Right atrium auricular region (tissue), 2 donors: ENCODE data around the gene PLEKHA8. TPM values are rescaled to one million over a fixed set of nuclear protein-coding genes. Genes with fewer than 3 reads are reported as not detected.

Experiments
- DNase-seq: peaks from one replicate; pipeline ENCODE4 v3.0.0-alpha.2; 2019; ENCODE audit warnings: low spot score
- H3K27ac ChIP-seq, 2 donors: fragments of 200-600 bp; sonication (generic); 1 replicate in 1 of 2; 2 replicates in 1 of 2; pipeline ENCODE4 v1.5.1; 2016 to 2019
- H3K27me3 ChIP-seq, 2 donors: fragments of 200-600 bp; sonication (generic); one replicate each; pipeline versions ENCODE4 v1.5.1 to v1.6.0; 2017 to 2019
- H3K36me3 ChIP-seq: fragments of 200-600 bp; sonication (generic); one replicate; pipeline ENCODE4 v1.5.1; 2016
- H3K4me1 ChIP-seq, 2 donors: fragments of 200-600 bp; sonication (generic); one replicate each; pipeline versions ENCODE4 v1.5.1 to v1.6.0; 2017 to 2019
- H3K4me3 ChIP-seq, 2 donors: fragments of 200-600 bp; sonication (generic); 1 replicate in 1 of 2; 2 replicates in 1 of 2; pipeline ENCODE4 v1.5.1; 2017 to 2019; ENCODE audit warnings: mild to moderate bottlenecking in 1 of 2, moderate library complexity in 1 of 2
- H3K9me3 ChIP-seq, 2 donors: fragments of 200-600 bp; sonication (generic); one replicate each; pipeline ENCODE4 v1.5.1; 2019
- total RNA-seq, 2 donors: library from RNA; depleted of rRNA; stranded (reverse); fragments of >200 nt; gene quantifications; one replicate each; pipeline ENCODE4 v1.1.0, GENCODE V29; 2016
- TF ChIP-seq, protein P1 (sequence below), 2 donors: fragments of 200-600 bp; sonication (generic); IDR thresholded peaks; one replicate each; pipeline ENCODE4 v1.5.1; 2019; ENCODE audit warnings: antibody characterized with exemption in 2 of 2

PLEKHA8 gene
- total RNA-seq, 2 donors from 2014 or later = 2.0 to 3.3 TPM

DNA sequence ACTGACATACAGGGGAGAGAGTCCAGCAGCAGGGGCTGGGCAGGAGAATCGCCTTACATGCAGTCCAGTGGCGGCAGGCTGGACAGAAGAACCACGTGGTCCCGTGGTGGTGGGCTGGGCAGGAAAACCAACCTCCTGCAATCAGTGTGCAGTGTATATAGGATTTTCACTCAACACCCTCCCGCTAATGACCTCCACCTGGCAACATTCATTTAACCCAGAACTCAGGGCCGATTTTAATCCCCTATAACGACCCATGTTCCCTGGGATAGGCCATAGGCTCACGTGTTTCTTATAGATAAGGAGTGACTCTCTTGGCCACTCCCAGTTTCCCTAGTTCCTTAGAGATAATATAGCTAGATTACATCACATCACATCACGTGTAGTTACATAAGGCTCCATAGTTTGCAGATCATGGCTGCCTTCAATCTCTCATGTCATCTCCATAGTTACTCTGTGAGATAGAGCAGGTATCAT lies 125.9 kb downstream of the PLEKHA8 start:
- peaks cover 7% of the 10 kb centered on the region for H3K36me3 ChIP-seq
- H3K4me1 ChIP-seq = no peaks in the 10 kb centered on the region
- no peak for DNase-seq
- no peak overlapping the region for H3K4me3 ChIP-seq
- TF ChIP-seq, protein P1, sequence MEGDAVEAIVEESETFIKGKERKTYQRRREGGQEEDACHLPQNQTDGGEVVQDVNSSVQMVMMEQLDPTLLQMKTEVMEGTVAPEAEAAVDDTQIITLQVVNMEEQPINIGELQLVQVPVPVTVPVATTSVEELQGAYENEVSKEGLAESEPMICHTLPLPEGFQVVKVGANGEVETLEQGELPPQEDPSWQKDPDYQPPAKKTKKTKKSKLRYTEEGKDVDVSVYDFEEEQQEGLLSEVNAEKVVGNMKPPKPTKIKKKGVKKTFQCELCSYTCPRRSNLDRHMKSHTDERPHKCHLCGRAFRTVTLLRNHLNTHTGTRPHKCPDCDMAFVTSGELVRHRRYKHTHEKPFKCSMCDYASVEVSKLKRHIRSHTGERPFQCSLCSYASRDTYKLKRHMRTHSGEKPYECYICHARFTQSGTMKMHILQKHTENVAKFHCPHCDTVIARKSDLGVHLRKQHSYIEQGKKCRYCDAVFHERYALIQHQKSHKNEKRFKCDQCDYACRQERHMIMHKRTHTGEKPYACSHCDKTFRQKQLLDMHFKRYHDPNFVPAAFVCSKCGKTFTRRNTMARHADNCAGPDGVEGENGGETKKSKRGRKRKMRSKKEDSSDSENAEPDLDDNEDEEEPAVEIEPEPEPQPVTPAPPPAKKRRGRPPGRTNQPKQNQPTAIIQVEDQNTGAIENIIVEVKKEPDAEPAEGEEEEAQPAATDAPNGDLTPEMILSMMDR (IDR thresholded peaks at IDR 0.05) = no peak
- no peak overlapping the region for H3K27ac ChIP-seq
- no peaks in the 10 kb centered on the region for H3K9me3 ChIP-seq
- no peaks in the 10 kb centered on the region for H3K27me3 ChIP-seq

DNA sequence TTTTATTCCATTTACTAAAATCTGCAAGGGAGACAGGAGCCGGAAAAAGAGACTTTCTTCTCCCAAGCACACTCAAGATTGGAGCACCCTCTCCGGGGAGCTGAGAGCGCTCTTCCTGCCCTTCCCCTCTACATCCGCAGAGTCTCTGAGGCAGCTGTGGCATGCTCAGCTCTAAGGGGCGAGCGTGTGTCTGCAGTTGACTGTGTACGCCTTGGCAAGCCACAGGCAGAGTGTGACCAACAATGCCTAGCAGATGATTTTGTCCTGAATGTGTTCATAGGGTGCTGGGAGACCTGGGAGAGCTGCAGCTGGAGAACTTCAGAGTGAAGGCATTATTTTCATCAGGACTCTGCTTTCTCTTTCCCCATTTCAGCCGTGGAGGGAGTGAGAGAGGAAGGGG lies 127.3 kb downstream of the PLEKHA8 start:
- Histone ChIP-seq H3K27ac (no peak overlapping the region), H3K36me3 (peaks cover 7% of the 10 kb centered on the region)
- TF ChIP-seq, protein P1 (IDR thresholded peaks at IDR 0.05) = no peak

DNA sequence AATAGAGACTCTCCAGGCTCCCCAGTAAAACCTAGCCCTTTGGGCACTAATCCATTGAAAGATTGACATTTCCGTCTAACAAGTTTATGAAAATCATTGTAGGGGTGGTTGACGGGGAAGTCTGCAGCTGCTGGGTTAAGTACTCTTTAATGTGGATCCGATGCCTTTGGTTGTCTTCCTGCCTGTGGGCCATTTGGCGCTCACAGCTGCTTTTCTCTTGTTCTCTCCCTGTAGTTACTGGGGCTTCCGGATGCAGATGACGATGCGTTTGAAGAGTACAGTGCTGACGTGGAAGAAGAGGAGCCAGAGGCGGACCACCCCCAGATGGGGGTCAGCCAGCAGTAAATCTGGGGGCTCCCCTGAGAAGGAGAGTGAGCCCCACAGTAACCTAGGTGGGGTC lies 129.0 kb downstream of the PLEKHA8 start:
- H3K36me3 ChIP-seq = no peaks in the 10 kb centered on the region
- TF ChIP-seq, protein P1 (IDR thresholded peaks at IDR 0.05) = no peak
- DNase-seq = no peak
- H3K4me3 ChIP-seq = no peak overlapping the region
- H3K4me1 ChIP-seq = peaks cover 0 to 6% of the 10 kb centered on the region in 2 donors
- H3K27me3 ChIP-seq = no peaks in the 10 kb centered on the region
- no peaks in the 10 kb centered on the region for H3K9me3 ChIP-seq
- H3K27ac ChIP-seq = no peak overlapping the region

More for the DNA sequence above, 127.3 kb downstream of the PLEKHA8 start:
- no peak overlapping the region for H3K4me3 ChIP-seq
- no peak for DNase-seq
- no peaks in the 10 kb centered on the region for H3K27me3 ChIP-seq
- peaks cover 0 to 6% of the 10 kb centered on the region in 2 donors for H3K4me1 ChIP-seq
- H3K9me3 ChIP-seq = no peaks in the 10 kb centered on the region

DNA sequence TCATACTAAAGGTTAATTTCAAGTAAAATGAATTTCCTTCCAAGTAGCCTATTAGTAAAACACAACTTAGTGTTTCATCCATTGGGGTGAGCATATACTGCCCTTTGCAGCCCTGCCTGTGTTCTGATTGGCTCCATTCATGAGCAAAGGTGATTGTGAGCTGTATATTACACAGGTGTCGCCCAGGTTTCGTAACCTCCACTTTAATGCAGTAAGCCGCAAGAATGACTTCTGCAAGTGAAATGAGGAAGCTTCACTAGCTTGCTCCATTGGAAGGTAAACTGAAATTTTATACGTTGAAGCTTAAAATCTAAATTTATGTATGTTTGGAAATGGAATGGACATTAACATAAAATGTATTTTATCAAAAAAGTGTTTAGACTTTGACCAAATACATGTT lies 131.0 kb downstream of the PLEKHA8 start:
- Histone ChIP-seq H3K27me3 (no peaks in the 10 kb centered on the region), H3K4me3 (no peak overlapping the region), H3K9me3 (no peaks in the 10 kb centered on the region), H3K36me3 (no peaks in the 10 kb centered on the region), H3K27ac (no peak overlapping the region), H3K4me1 (peaks cover 0 to 18% of the 10 kb centered on the region in 2 donors)
- TF ChIP-seq, protein P1 (IDR thresholded peaks at IDR 0.05) = no peak
- DNase-seq = no peak

DNA sequence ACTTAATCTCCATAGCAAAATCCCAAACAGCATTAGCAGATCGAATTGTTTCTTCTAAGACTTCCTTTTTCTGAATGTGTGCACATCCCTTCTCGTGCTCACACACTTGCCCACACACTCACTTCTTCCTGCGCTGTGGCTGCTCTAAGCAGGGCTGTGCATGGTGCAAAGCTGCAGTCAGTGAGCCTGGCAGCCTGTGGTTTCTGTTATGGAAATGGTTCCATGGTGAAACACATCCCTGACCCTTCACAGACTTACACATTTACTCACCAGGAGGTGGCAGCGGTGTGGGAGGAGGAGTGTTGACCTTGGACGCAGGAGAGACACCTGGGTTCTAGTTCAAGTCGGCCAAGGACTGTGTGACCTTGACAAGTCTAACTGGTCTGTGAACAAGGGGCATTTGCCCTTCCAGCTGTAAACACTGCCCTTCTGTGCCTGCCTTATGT lies 131.5 kb downstream of the PLEKHA8 start:
- Histone ChIP-seq H3K36me3 (no peaks in the 10 kb centered on the region), H3K27me3 (no peaks in the 10 kb centered on the region), H3K27ac (no peak overlapping the region), H3K9me3 (no peaks in the 10 kb centered on the region), H3K4me1 (peaks cover 0 to 18% of the 10 kb centered on the region in 2 donors), H3K4me3 (no peak overlapping the region)
- TF ChIP-seq, protein P1 (IDR thresholded peaks at IDR 0.05) = peak in 1 of 2 donors; percentile 22
- DNase-seq = no peak

DNA sequence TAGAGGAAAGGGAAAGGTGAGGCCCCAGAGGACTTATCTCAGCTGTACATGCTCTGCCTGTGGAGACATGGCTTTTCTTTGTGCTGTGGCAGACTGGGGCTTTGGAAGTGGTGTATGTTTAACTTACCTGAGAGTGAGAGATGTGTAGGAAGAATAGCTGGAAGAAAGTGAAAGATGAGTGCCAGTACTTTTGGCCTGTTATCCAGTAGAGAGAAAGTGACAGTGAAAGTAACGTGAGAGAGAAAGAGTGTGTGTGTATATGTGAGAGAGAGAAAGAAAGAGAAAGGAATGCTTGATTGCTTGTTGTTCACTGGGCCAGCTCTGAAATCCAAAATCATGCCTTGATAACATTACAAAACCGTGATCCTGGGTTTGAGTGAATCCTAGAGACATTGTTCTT lies 132.1 kb downstream of the PLEKHA8 start:
- H3K9me3 ChIP-seq = no peaks in the 10 kb centered on the region

More for the DNA sequence above, 132.1 kb downstream of the PLEKHA8 start:
- Histone ChIP-seq H3K4me1 (peaks cover 0 to 18% of the 10 kb centered on the region in 2 donors), H3K27ac (no peak overlapping the region), H3K4me3 (no peak overlapping the region), H3K36me3 (no peaks in the 10 kb centered on the region), H3K27me3 (no peaks in the 10 kb centered on the region)
- TF ChIP-seq, protein P1 (IDR thresholded peaks at IDR 0.05) = no peak
- DNase-seq = no peak
